Measurements from ENCODE around the gene KCNJ15. TPM values are rescaled to one million over a fixed set of nuclear protein-coding genes. Genes with fewer than 3 reads are reported as not detected.
"Not testable (repeated sequence)": the region's sequence is repeated elsewhere in the genome, so short reads cannot be mapped to it uniquely, and the experiment has no call there.

Gene KCNJ15
- total RNA-seq, 1 donor from 2014 or later = 14.8 TPM

DNA sequence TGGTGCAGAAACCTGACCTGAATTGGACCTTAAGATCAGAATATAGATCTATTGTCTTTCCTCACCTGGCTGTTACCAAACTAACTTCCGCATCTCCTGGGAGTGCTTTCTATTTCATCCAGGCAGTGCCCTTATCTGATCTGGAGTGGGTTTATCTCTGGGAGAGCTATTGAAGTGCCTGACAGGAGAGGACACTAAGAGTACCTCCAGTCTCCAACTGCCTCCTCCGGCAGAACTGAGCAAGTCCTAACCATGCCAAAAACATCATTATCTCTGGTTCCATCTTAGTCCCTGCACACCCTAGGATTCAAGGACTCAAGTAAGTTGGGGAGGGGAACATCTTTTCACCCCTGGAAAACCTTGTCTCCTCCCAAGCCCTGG, 12.4 kb upstream of the KCNJ15 start:
- DNase-seq (ENCODE audit: low read depth) = no peak

GRCh38 chr21:38244885-38245869, 11.6 kb upstream of the KCNJ15 start:
- DNase-seq (ENCODE audit: low read depth) = peak; percentile 87

GRCh38 chr21:38246511-38246910, 10.3 kb upstream of the KCNJ15 start:
- DNase-seq (ENCODE audit: low read depth) = no peak

DNA sequence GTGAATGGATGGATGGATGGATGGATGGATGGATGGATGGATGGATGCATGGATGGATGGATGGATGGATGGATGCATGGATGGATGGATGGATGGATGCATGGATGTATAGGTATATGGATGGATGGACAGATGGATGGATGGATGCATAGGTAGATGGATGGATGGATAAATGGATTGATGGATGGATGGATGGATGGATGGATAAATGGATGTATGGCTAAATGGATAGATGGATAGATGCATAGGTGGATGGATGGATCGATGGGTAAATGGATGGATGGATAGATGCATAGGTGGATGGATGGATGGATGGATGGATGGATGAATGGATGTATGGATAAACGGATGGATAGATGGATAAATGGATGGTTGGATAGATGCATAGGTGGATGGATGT, 9.7 kb upstream of the KCNJ15 start:
- not testable (repeated sequence) for DNase-seq (ENCODE audit: low read depth)

DNA sequence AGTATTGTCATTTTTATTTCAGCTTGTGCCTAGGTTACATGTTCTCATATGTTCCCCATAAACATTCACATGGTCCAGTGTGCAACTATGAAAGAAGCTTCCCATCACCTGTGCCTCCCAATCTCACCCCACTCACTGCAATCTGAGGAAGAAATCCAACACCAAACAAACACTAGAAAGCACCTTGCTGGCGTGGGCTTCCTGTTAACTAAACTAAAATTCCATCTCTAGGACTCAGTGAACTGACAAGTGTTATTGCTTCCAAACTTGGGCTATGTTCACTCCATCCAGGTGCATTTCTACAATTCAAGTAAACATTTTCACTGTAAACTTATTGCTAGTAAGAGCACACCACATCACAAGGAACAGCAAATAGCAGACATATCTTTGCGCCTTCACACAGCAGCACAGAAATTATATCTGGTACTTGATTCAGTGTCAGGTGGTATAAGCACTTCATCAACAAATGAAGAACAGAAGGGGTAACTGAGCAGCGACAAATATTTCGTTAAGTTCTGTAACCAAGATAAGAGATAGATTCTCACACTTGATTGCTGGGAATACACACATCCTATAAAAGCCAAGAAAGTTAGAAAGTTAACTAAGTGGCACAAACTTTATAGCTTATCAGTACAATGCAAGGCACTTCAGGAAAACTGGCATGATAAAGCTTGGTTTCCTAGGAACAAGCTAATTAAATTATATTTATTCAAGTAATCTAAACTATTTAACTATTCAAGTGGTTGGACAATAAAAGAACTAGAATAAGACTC, 8.9 kb upstream of the KCNJ15 start:
- DNase-seq (ENCODE audit: low read depth) = no peak

DNA sequence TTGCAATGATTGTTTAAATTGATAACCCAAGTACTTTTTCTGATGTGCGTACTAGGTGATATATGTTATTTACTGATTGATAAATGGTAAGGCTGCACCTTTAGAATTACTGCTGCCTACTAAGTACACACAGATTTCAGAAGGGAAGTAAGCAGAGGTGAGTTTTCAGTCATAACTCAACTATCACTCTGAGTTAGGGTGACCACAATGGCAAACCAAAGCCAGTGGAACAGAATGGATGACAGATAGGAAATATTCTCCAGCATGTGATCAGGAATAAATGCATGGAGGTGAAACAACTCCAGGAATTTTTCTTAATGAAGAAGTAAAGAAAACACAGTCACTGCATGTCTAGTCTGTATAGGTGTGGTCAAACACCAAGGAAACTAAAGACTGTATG, 7.5 kb upstream of the KCNJ15 start:
- no peak for DNase-seq (ENCODE audit: low read depth)

- DNase-seq (ENCODE audit: low read depth) = no peak
Measured at GRCh38 chr21:38249696-38250278, 7.0 kb upstream of the KCNJ15 start.

- no peak for DNase-seq (ENCODE audit: low read depth)
Measured at GRCh38 chr21:38250991-38251418, 5.8 kb upstream of the KCNJ15 start.

GRCh38 chr21:38254970-38255369, 1.8 kb upstream of the KCNJ15 start:
- no peak for DNase-seq (ENCODE audit: low read depth)

GRCh38 chr21:38255571-38256117, 1.1 kb upstream of the KCNJ15 start:
- no peak for DNase-seq (ENCODE audit: low read depth)

DNA sequence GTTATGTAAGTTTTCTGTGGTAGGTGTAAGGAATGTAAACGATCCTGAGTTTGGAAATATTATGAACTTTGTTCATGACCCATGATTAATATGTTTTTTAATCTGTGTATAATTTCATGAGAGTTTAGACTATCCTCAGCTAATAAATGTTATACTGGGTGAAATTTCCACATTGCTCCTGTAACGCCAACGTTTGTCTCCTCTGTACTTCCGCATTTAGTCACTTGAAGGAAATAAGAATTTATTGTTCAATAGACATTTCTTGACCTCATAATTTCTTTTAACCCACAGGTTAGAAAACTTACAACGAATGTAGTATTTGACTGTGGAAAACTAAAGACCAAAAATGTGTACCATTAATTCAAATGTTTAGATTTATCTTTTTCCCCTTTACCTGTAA, 876 bp downstream of the KCNJ15 start:
- DNase-seq (ENCODE audit: low read depth) = no peak

DNA sequence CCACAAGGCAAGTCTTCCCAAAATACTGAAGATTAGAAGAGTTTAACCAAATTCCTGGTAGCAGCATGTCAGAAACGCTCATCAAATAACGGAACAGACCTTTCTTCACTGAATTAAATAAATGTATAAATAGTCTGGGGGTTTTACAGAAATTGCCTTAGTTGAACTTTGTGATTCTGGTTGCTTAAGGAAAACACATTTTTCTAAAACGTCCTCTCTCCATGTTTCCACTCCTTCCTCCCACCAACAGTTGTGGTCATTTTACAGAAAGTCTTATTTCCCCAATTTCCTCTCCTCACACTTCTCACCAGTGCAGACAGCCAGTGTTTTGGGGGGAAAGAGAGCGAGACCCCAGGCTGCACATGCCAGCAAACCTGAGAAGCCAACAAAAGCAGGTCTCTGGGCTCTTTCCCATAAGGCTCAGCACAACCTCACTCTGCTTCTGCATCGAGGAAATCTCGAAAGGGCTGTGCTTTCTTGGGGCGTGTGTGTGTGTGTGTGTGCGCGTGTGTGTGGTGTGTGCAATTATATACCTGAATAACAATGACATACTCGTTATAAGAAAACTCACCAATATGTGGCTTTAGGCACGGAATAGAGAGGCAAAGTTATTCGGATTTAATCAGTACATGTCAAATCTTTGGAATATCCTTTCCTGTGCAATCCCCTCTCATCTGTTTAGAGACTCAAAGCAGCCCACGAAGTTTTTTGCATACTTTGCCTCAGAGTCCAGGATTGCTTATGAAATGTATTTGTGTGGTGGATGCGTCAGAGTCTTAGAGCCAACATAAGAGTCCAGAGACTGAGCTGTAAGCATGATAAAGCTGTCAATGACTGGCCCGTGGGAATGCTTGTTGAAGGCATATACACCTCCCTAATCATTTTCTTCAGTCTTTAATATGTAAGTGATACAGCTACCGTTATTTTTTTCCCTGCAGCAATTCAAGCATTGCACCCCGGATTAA, 2.0 kb downstream of the KCNJ15 start:
- DNase-seq (ENCODE audit: low read depth) = peak; percentile 52

GRCh38 chr21:38259665-38260064, 2.9 kb downstream of the KCNJ15 start:
- no peak for DNase-seq (ENCODE audit: low read depth)

DNA sequence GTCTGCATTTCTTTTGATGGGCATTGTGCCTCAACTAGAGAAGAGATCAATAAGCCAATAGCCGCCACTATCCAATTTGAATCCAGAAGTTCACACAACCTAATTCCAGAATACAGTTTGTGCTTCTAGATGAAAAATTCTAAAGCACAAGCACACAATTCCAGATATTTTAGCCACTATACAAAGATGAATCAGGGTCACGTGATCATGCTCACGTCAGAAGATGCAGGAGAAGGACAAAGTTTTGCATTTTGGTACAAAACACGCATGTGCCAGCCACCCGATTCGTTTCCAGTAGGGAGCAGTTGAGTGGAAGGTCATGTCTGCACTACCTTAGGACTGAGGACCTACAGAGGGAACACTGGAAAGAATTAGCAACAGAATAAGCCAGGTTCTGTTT, 3.6 kb downstream of the KCNJ15 start:
- DNase-seq (ENCODE audit: low read depth) = no peak

- DNase-seq (ENCODE audit: low read depth) = no peak
Measured at GRCh38 chr21:38261851-38262250, 5.1 kb downstream of the KCNJ15 start.

DNA sequence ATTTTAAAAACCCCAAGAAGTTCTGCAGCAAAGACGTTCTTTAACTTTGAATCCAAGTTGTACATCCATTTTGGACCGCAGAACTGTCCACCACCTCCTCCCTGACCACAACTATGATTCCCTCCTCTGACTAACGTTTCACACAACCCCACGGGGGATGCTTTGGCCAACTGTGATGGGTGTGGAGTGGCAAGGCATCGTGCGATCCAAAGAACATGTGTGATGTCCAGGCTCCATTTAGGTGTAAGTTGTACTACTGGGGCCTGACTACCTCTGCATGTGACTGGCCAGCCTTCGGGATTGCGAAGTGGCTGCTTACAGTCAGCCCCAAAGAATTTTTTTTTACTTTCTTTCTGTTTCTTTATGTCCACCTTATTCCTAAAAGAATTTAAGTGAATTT, 6.7 kb downstream of the KCNJ15 start:
- DNase-seq (ENCODE audit: low read depth) = peak; percentile 97

- no peak for DNase-seq (ENCODE audit: low read depth)
Measured at GRCh38 chr21:38264571-38264970, 7.8 kb downstream of the KCNJ15 start.

- no peak for DNase-seq (ENCODE audit: low read depth)
Measured at GRCh38 chr21:38265166-38265565, 8.4 kb downstream of the KCNJ15 start.

- DNase-seq (ENCODE audit: low read depth) = peak; percentile 42
Measured at GRCh38 chr21:38266732-38267131, 9.9 kb downstream of the KCNJ15 start.

DNA sequence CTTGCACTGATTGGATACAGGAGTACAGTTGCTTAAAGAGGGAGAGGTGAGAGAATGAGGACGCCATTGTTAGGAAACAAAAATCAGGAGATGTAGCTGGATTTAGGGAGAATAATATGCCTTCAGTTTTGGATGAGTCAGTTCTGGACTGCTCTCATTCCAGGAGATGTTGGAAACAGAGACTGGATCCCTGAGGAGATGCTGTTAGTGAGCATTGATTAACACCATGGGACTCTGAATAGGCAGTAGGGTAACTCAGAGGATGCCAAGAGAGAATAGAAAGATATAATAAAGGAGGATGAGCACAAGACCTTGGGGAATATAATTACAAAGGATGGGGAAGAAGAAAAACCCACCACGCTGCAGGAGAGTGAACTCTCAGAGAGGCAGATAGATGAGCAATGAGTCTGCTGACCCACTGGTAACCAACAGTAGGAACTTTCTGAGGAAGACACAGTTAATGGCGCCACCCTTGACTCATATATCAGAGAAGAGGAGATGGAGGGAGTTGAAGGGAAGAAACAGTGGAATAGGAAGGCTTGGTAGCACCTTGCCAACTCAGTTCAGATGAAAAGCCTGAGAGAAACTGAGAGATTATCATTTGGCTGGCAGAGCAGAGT, 10.5 kb downstream of the KCNJ15 start:
- DNase-seq (ENCODE audit: low read depth) = no peak

All from myocyte (in vitro differentiated cells).